ENCODE measurements around the gene TRAIP.
A peak's percentile ranks its signal among the peaks of the same experiment; 100 is the strongest.
"Not testable (repeated sequence)": the region's sequence is repeated elsewhere in the genome, so short reads cannot be mapped to it uniquely, and the experiment has no call there.

Gene TRAIP, protein sequence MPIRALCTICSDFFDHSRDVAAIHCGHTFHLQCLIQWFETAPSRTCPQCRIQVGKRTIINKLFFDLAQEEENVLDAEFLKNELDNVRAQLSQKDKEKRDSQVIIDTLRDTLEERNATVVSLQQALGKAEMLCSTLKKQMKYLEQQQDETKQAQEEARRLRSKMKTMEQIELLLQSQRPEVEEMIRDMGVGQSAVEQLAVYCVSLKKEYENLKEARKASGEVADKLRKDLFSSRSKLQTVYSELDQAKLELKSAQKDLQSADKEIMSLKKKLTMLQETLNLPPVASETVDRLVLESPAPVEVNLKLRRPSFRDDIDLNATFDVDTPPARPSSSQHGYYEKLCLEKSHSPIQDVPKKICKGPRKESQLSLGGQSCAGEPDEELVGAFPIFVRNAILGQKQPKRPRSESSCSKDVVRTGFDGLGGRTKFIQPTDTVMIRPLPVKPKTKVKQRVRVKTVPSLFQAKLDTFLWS

DNA sequence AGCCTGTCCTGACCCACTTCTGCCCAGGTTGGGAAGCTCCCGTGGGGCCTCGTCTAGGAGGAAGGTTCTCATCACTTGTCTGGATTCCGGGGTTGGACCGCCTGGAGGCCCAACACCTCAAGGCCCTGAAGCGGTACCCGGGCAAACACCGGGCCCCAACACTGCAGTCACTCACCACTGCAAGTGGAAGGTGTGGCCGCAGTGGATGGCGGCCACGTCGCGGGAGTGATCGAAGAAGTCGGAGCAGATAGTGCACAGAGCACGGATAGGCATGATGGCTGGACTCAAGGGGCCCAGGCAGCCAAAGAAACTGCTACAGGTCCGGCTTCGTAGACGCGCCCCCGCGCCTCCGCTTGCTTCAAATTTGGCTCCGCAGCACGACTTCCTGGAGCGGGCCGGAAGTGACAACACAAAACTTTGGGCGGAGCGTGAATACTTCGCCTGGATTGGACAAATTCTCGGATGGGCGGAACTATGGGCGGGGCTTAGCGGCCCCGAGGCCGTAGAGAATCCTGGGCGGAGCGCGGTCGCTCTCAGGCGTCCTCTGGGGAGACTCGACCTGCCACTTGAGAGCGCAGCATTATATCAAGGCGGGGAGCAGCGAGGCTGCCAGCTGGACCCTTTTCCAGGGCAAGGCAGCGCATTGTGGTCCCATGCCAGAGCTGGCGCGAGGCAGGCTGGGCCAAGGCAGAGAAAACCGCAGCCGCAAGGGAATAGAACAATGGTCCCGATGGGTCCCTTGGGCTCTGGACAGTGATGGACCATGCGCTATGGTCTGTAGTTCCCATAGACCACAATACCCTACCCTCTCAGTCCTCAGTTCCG, at the start of gene TRAIP:
Gene TRAIP (minus strand): TSS at position 384 of the 825 bp plus-strand sequence. CDS start 111 bp downstream, at position 273.
- DNase-seq = peak; percentile 97

DNA sequence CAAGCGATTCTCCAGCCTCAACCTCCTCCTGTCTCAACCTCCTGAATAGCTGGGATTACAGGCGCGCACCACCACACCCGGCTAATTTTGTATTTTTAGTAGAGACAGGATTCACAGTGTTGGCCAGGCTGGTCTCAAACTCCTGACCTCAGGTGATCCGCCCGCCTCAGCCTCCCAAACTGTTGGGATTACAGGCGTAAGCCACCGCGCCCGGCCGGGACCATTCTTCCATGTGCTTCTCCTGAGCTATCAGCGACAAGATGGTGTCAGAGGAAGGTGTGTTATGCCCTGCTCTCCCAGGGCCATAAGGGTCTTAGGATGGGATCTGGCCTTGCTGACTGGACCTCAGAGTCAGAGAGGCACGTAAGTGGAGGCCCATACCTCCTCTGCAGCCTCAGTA, 48.1 kb upstream of the TRAIP start:
- DNase-seq = not testable (repeated sequence)

DNA sequence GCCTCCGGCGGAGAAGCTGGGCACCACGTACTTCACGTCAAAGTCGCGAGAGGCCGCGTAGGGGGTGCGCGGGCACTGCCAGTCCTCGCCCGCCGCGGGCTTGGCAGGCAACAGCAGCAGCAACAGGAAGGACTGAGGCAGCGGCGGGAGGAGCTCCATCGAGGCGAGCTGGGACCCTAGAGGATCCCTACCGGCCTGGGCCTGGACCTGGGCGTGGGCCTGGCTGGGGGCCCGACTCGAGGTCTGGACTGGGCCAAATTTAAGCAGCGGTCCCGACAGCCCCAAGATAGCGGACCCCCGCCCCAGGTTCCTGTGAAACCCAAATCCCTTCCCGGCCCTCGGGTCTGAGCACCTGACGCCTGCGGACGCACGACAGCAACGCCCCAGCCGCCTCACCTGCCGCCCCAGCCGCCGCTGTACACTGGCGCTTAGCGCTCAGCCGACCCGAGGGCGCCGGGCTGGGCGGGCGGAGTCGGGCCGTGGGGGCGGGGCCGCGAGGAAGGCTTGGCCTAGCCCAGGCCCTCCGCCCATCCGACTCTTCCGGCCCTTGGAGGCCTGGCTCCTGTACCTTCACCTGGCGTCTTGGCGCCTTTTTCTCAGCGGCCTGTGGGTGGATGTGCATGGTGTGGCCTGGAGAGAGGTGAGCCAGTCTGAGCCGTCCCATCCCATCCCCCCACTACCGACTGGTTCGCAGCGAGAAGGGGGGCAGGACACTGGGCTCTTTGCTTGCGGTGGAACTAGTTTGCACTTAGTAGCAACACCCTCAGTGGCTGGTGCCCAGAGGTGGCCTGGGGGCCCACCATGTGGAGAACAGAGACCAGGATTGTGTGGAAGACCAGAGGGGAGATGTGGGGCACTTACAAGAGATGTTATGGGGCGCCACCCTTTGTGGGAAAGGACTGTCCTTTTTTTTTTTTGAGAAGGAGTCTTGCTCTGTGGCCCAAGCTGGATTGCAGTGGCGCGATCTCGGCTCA, 47.4 kb upstream of the TRAIP start, which contains the start of gene MST1R:
Gene MST1R (minus strand): TSS at position 423 of the 974 bp plus-strand sequence. CDS start 264 bp downstream, at position 159.
- DNase-seq = peak; percentile 87 to 89

DNA sequence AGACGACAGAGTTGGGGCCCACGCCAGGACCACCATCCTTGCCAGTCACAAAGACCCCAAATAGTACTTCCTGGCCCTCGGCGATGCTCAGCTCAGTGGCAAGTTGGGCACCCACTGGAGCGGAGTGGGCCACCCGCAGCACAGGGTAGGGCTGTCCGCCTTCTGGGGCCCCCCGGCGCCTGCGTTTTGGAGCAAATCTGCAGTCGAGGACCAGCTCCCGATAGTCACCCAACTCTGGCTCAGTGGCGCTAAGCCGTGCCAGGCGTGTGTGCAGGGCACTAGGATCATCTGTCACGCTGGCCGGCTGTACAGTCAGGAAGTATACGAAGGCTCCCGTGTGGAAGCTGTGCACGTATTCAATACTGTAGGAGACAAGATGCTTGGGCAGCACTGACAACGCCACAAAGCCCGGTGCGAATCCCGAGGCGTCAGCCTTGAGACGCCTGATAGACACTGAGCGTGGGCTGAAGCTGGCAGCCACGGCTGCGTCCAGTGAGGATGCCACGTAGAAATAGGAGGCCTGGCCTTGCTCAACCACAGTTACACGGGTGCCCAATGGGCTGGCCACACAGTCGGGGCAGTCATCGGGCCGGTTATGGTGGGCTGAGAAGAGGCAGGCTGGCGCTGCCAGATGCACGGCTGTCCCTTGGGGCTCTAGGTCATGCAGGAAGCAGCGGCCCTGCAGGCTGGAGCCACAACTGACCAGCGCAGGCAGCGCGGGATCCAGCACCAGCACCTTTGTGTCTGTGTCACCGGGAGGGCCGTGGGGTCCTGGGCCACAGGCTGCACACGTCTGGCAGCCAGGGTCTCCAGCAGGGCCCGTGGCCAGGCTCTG, 46.4 kb upstream of the TRAIP start:
- DNase-seq = no peak

DNA sequence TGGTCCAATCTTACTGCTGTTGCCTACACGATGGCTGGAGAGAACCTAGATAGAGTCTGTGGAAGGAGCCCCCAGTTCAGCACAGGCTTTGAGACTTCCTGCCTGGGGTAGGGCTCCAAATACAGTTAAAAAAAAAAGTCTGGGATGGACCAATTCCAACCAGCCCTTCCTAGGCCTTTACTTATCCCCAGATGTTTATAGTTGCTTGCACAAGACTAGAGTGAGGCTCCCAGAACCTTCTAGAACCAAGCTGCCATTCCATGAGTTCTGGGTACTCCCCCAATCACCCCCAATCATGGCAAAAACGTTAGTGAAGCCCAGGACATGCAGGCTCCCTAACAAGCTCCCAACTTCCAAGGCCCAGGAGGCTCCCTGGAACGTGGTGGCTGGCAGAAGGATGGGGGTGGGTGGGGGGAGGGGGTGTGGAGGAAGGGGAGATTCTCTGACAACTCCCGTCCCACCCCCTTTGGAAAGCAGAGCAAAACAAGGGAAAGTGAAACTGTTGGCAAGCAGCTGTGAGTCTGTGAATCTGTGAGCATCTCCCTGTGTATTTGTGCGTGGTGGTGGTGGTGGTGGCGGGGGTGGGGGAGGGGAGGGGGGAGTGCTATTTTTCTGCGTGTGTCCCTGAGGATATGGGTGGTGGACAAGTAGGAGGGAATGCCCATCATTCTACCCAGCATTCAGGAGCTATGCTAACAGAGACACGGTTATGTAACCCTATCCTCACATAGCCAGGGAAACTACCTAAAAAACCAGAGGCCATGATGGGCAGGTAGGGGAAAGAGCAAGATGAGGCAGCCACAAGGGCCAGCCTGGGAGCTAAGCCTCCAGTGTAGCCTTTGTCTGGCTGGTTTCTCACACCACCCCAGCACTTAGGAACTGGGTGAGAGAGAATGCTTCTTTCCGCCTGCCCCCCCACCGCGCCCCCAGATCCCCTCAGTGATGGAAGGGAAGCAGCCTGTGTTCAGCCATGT, 45.3 kb upstream of the TRAIP start:
- DNase-seq = no peak

DNA sequence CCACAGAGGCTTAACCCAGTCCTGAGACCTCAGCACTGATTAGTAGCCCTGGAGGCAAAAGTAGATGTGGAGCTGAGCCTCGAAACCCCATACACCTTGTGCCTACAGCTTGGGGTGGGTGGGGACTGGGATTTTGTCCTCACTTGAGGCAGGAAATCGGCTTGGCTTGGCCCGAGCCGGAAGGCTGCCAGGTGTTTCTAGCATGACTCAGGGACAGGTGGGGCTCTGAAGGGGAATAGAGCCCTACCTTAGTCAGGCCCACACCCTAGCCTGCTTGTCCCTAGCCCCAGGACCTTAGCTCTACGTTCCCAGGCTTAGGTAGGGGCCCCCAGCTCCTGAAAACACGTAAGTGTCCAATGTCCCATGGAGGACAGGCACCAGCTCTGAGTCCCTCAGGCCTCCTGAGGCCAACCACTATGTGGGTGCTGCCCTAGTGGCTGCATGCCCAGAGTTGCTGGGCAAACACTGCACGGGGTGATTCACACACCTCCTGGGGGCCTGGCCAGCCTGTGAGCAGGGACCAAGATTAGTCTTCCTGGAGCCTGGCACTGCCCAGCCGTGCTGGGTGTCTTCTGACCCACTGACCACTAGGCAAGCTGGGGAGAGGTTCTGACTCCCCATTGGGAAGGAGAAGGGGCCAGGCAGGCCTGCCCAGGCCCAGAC, 44.3 kb upstream of the TRAIP start:
- no peak for DNase-seq

DNA sequence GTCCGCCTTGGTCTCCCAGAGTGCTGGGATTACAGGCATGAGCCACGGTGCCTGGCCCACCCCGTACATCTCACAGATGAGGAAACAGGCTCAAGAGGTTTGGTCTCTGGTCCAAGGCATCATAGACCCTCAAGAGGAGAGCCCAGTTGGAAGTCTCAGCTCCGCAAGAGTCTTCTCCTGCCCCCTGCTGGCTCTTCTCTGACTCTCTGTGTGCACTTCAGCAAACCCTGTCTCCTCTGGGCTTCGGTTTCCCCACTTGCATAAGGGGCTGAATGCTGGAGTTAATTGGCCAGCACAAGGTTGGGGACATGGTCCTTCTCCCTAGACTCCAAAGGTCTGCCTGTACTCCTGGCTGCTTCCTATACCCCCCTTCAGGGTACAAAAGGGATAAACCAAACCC, 43.5 kb upstream of the TRAIP start:
- DNase-seq = no peak

DNA sequence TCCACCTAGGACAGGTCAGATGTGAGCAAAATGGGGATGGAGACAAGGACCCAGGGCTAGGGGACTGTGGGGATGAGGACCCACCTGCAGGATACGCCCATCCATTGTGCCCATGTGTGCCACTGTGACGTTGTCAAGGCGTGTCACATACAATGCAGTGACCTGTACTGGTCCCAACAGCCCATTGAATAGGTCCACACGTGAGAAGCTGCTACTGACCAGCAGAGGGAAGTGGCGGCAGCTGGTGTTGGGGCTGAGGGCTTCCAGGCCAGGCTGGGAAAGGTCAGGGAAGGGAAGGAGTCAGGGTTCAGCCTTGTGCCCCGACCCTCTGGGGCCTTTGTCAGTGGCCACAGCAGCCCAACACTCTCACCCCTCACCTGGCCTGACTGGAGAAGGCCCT, 42.6 kb upstream of the TRAIP start:
- DNase-seq = no peak

DNA sequence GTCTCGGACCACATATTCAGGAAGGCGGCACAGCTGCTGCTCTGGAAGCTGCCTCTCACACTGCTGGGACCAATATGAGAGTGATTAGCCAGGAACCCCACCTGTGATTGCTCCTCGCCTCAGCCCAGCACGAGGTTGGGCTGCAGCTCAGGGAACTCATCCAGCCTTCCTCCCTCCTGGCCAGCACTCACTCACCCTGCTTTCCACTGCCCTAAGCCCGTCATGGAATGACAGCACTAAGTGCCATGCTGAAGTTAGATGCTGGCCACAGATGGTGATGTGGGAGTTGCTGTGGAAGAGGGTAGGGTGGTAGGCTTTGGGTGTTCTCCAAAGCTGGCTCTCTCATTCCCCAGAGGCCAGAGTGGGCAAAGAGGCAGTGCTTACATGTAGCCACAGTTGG, 40.0 kb upstream of the TRAIP start:
- no peak for DNase-seq

DNA sequence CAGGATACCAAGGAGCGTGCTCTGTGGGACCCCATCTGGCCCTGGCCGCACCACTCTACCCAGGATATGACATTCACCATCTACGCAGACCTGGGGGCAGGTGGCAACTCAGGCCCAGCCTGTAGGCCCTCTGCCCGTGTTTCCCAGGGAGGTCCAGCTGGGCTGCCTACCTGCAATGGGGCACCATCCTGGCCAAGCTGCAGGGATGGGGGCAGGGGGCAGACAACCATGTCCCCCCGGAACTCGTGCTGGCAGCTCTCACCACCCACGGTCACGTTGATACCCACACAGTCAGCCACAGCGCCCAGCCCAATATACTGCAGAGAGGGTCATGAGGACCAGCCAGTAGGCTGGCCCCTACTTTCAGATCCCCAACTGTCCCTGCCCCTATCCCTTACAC, 39.4 kb upstream of the TRAIP start:
- DNase-seq = no peak

DNA sequence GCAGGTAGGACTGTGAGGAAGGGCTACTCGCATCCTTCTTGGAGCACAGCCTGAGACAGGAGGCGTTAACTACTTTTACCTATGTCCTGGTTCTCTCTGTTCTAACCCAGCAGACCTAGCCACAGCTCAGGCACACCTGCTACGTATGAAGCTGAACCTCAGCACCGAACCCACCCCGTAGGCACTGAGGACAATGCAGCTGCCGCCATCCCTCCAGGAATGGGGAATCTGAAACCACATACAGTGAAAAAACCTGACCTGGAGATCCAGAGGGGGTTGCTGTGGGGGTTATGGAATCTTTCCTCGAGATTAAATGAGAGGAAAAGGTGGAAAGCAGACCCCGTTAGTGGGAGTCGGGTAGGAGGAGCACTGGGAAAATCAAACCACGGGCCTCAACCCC, 32.9 kb upstream of the TRAIP start:
- DNase-seq = no peak

DNA sequence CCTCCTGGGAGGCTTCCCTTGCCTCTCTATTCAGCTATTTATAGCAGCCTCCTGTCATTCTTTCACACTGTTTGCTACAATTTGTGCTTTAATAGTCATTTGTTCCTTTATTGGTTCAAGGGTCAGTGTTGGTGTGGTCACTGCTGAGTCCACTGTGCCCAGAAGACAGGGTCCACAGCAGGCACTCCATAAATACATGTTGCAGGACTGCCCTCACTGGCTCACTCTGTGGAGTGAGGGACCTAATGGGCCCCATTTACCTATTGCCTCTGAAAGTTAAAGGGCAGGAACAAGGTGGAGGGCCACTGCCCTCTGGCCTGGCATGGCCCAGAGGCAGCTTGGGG, 30.5 kb upstream of the TRAIP start:
- DNase-seq = no peak

DNA sequence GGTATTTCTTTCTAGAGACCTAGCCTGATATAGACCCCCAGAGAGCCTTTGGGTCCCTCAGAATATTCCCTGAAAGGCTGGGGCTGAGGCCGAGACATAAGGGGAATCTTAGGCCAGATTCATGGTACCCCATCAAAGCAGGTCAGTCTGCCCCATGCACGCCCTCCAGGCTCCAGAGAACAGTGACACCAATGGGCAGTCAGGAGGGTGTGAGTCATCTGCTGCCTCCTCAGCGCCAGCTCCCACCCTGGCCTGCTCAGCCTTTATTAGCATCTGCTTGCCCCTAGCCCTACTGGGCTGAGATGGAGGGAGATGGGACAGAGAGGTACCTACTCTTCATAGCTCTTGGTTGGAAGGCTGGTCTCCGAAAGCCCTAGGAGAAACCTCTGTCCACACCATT, 27.6 kb upstream of the TRAIP start:
- DNase-seq = no peak

DNA sequence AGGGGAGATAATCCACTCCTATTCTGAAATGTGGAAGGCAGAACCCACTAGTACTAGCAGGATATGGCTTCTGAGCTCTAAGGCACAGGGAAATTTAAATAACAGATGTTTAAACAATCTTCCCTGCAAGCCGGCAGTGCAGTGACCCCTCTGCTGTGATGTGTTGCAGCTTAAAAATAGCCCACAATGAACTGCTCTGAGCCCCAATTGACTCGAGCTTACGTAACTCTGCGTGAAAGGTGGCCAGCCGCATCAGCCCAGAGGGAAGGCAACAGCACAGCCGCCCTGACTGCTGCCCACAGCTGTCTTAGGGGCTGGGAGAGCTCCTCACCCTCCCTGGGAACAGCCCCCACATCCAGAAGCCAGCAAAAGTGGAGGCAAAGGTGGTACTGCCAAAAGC, 25.8 kb upstream of the TRAIP start:
- no peak for DNase-seq

DNA sequence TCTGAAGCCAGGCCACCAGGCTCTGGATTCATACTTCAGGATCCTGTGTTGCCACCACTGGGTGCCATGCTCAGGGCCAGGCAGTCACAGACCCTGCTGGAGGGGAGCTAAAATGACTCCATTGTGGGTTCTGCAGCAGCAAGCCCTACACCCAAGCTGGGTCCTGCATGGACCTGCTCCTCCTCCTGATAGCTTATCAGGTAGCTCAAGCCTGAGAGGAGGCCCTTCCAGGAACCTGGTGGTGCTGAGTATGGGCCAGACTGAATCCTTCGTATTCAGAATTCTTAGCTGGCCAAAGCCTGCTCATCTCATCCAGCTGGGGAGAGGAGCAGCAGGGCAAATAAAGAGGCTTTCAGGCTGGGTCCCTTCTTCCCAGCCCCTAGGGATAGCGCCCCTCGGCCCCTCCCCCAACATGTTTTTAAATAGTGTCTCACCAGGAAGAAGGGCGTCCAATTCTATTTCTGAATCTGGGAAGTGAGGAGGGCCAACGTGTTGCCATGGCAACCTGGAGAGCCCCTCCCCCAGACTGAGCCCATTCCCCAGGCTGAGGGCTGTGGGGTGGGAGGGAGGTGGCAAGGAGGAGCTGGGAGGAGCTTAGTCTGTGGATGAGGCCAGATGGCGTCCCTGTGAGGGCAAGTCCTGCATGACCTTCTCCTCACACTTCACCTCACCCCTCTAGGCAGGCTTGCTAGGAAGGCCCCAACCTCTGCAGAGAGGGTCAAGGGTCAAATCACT, 24.4 kb upstream of the TRAIP start:
- DNase-seq = no peak

DNA sequence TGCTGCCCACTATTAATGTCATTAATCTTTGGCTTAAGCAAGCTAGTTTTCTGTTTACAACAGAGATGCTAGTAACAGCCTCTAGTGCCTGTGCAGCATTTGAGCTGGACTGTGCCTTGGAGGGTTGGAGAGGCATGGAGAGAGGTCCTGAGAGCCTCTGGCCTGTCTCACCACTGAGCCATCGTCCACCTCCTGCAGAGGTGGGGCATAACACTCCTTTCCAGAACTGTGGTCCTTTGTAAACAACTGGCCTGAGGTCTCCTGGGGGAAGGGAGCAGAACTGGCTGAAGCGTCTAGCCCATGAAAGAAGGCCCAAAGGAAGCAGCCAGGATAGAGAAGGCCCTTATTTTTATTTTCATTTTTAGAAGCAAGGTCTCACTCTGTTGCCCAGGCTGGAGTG, 23.4 kb upstream of the TRAIP start:
- no peak for DNase-seq

DNA sequence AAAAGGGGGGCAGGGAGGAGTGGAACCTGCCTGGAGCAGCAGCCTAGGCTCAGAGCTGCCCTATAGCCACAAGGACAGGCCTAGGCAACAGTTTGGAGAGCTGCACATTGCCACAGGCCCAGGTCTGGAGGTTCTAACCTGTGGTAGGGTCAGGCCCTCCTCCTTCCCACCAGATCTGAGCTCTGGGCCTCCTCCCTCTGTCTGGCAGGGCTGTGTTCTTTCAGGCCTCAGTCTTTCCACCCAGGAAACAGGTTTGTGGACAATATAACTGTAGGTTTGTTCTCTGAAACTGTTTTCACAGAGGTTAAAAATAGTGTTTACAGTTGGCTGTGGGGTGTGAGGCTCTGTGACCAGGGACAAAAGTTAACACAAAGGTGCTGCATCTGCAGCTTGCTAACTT, 22.3 kb upstream of the TRAIP start:
- no peak for DNase-seq

DNA sequence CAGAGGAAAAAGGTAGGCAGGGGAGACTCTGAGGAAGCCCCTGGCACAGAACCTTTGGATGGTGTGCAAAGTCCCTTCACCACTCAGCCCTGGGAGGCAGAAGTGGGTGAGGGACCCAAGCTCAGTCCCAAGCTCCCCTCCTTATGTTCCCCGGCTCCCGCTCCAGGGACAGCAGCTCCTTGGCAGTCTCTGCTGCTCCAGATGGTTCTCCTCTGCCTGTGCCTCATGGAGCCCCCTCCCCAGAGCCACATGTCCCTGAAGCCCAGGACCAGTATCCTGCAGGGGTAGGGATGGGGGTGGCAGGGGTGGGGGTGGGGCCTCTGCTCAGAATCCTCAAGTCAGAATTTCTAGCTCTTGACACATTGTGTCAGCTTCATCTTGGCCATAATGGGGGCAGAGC, 21.4 kb upstream of the TRAIP start:
- DNase-seq = no peak

DNA sequence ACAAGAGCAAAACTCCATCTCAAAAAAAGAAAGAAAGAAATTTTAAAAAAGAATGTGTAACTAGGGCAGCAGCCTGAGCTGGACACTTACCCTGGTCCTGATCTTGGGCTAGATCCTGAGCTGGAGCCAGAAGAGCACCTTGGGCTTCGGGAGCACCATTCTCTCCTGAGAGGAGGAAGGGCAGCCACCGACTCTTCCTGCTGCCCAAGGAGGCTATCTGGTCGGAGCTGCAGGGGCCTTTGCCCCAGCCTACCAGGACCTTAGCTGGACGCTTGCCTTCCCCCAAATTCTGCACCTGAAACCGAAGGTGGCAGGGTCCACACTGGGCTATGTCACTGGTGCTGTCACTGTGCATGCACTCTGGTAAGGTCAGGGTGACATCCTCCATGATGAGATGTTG, 20.2 kb upstream of the TRAIP start:
- DNase-seq = no peak
